Keratinocyte (primary cell): ENCODE results near the gene MFN2. TPM values are rescaled to one million over a fixed set of nuclear protein-coding genes. Genes with fewer than 3 reads are reported as not detected.

Source experiments
- DNase-seq: peaks from one replicate; pipeline ENCODE4 v3.0.0-alpha.2; 2011; ENCODE audit warnings: low read depth, missing footprints, low spot score
- FAIRE-seq: peaks from 2 replicates; lab custom pipeline; 2011; peaks lifted over from hg19 to GRCh38; lab: Jason Lieb, UNC
- H2AFZ ChIP-seq: 2 replicates; pipeline ENCODE4 v1.6.0; 2012; ENCODE audit warnings: low read length, control low read depth, inconsistent platforms; ENCODE audit not compliant: control insufficient read depth
- H3K27ac ChIP-seq: 2 replicates; pipeline ENCODE4 v1.5.1; 2011; ENCODE audit warnings: low read length; ENCODE audit not compliant: control insufficient read depth, insufficient read depth
- H3K27me3 ChIP-seq: 3 replicates; pipeline ENCODE4 v1.6.0; 2011; ENCODE audit warnings: low read length; ENCODE audit not compliant: control insufficient read depth, insufficient read depth; ENCODE audit errors: extremely low read depth
- H3K36me3 ChIP-seq, 2 experiments: 2 replicates in 1 of 2; 3 replicates in 1 of 2; pipeline ENCODE4 v1.5.1; 2011; ENCODE audit warnings: low read length in 2 of 2, mild to moderate bottlenecking in 1 of 2; ENCODE audit not compliant: control insufficient read depth in 2 of 2, insufficient read depth in 2 of 2; ENCODE audit errors: extremely low read depth in 1 of 2
- H3K4me1 ChIP-seq: 3 replicates; pipeline ENCODE4 v1.5.1; 2011; ENCODE audit warnings: low read length; ENCODE audit not compliant: control insufficient read depth, insufficient read depth; ENCODE audit errors: extremely low read depth
- H3K4me2 ChIP-seq: 3 replicates; pipeline ENCODE4 v1.6.0; 2011; ENCODE audit warnings: low read depth, low read length; ENCODE audit not compliant: control insufficient read depth, insufficient read depth; ENCODE audit errors: extremely low read depth
- H3K4me3 ChIP-seq, 3 experiments: fragments of 200-600 bp in 1 of 3; sonication (generic) in 1 of 3; 2 replicates in 2 of 3; 3 replicates in 1 of 3; pipeline ENCODE4 v1.5.1; 2011 to 2016; ENCODE audit warnings: low read length in 3 of 3, mild to moderate bottlenecking in 3 of 3, control low read depth in 2 of 3, inconsistent platforms in 1 of 3, low read depth in 1 of 3, mixed read lengths in 1 of 3, mixed run types in 1 of 3, moderate library complexity in 1 of 3; ENCODE audit not compliant: control insufficient read depth in 2 of 3, insufficient read depth in 2 of 3; ENCODE audit errors: extremely low read depth in 1 of 3
- H3K79me2 ChIP-seq: 2 replicates; pipeline ENCODE4 v1.6.0; 2012; ENCODE audit warnings: low read length; ENCODE audit not compliant: control insufficient read depth, insufficient read depth
- H3K9ac ChIP-seq: 3 replicates; pipeline ENCODE4 v1.6.0; 2011; ENCODE audit warnings: low read length; ENCODE audit not compliant: control insufficient read depth, insufficient read depth; ENCODE audit errors: extremely low read depth
- H3K9me1 ChIP-seq: 3 replicates; pipeline ENCODE4 v1.6.0; 2011; ENCODE audit warnings: low read length; ENCODE audit not compliant: control insufficient read depth, insufficient read depth; ENCODE audit errors: extremely low read depth
- H3K9me3 ChIP-seq: 2 replicates; pipeline ENCODE4 v1.5.1; 2012; ENCODE audit warnings: low read depth, low read length; ENCODE audit not compliant: control insufficient read depth
- H4K20me1 ChIP-seq: 3 replicates; pipeline ENCODE4 v1.6.0; 2011; ENCODE audit warnings: low read length; ENCODE audit not compliant: control insufficient read depth, insufficient read depth; ENCODE audit errors: extremely low read depth
- EZH2 ChIP-seq: IDR thresholded peaks from one replicate; pipeline ENCODE4 v1.6.1; 2012; ENCODE audit warnings: inconsistent platforms, mild to moderate bottlenecking, low read length, moderate library complexity
- dilution Hi-C: fragments of 300-500 bp; cut with MboI; formaldehyde crosslinking; loops from one replicate; pipeline ENCODE4 v1.7.0; 2020; ENCODE audit warnings: low sequenced_read_pairs; ENCODE audit not compliant: extremely low pct_ligation_motif_present
- polyA plus RNA-seq, 5 experiments: library from polyadenylated mRNA; depleted of rRNA in 3 of 5; stranded (reverse) in 3 of 5; stranded (forward) in 1 of 5; unstranded in 1 of 5; fragments of >200 nt; gene quantifications; 1 replicate in 1 of 5; 2 replicates in 3 of 5; 3 replicates in 1 of 5; pipeline versions ENCODE4 v1.2.1 to v1.2.3, GENCODE V29; 2011 to 2012; ENCODE audit warnings: missing spikeins in 2 of 5, low read depth in 1 of 5, low replicate concordance in 1 of 5
- TF ChIP-seq, protein P1 (sequence below), 3 experiments: IDR thresholded peaks in 1 of 3; conservative IDR thresholded peaks in 1 of 3; optimal IDR thresholded peaks in 1 of 3; 2 replicates in 2 of 3; 3 replicates in 1 of 3; pipeline versions ENCODE3 to v1.5.1; 2011; ENCODE audit warnings: low read length in 3 of 3, mild to moderate bottlenecking in 3 of 3, moderate library complexity in 2 of 3, control low read depth in 1 of 3, inconsistent platforms in 1 of 3; ENCODE audit not compliant: insufficient read depth in 2 of 3; ENCODE audit errors: extremely low read depth in 1 of 3

Gene MFN2
- polyA plus RNA-seq, 1 donor (not counting 4 experiments of a cell fraction or from before 2014, with no cell fraction given): 102 TPM

- Histone ChIP-seq H3K4me3 (no peak overlapping the region), H3K27me3 (peaks cover under 1% of the 10 kb centered on the region), H3K4me1 (peaks cover 14% of the 10 kb centered on the region), H2AFZ (no peak overlapping the region), H3K9ac (no peak overlapping the region), H3K4me2 (no peak overlapping the region), H4K20me1 (no peaks in the 10 kb centered on the region), H3K36me3 (no peaks in the 10 kb centered on the region), H3K27ac (no peak overlapping the region), H3K79me2 (no peaks in the 10 kb centered on the region), H3K9me3 (no peaks in the 10 kb centered on the region), H3K9me1 (peaks cover 3% of the 10 kb centered on the region)
- dilution Hi-C loops: no loop called here
- no peak for TF ChIP-seq EZH2
- TF ChIP-seq, protein P1, sequence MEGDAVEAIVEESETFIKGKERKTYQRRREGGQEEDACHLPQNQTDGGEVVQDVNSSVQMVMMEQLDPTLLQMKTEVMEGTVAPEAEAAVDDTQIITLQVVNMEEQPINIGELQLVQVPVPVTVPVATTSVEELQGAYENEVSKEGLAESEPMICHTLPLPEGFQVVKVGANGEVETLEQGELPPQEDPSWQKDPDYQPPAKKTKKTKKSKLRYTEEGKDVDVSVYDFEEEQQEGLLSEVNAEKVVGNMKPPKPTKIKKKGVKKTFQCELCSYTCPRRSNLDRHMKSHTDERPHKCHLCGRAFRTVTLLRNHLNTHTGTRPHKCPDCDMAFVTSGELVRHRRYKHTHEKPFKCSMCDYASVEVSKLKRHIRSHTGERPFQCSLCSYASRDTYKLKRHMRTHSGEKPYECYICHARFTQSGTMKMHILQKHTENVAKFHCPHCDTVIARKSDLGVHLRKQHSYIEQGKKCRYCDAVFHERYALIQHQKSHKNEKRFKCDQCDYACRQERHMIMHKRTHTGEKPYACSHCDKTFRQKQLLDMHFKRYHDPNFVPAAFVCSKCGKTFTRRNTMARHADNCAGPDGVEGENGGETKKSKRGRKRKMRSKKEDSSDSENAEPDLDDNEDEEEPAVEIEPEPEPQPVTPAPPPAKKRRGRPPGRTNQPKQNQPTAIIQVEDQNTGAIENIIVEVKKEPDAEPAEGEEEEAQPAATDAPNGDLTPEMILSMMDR (optimal IDR thresholded peaks at IDR 0.05 in 1 of 3, IDR thresholded peaks at IDR 0.05 in 1 of 3, conservative IDR thresholded peaks at IDR 0.05 in 1 of 3; ENCODE audit: extremely low read depth in 1 of 3, insufficient read depth in 2 of 3, low read length in 3 of 3): no peak
- FAIRE-seq (no peak), DNase-seq (no peak)
Measured at GRCh38 chr1:12051361-12051760, 71.1 kb downstream of the MFN2 start.

DNA sequence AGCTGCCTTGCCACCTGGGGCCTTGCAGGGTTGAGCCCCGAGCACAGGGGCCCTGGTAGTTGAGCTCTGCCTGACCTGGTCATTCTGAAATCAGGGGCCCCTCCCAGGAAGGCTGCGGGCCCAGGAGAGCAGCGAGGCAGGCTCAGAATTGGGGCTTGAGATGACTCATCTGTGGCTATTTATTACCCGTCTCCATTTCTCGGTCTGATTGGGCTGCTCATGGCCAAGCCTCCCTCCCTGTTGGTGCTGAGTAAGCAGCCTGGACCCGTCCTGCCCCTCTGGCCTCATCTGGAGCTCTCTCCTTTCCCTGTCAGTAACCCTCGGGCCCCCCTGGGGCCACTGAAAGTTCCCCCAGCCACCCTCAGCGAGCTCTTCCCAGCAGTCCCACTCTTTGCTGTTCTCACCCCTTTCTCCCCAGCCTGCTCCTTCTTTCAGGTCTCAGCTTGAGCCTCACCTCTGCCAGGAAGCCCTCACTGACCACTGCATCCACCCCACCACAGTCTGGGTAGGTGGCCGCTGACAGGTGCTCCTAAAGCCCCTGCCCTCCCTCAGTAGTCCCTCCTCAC is 71.8 kb downstream of the MFN2 start:
- no peaks in the 10 kb centered on the region for H3K27me3 ChIP-seq
- no peaks in the 10 kb centered on the region for H3K36me3 ChIP-seq
- no peaks in the 10 kb centered on the region for H3K9me3 ChIP-seq
- DNase-seq: peak; percentile 35
- TF ChIP-seq, protein P1 (optimal IDR thresholded peaks at IDR 0.05 in 1 of 3, IDR thresholded peaks at IDR 0.05 in 1 of 3, conservative IDR thresholded peaks at IDR 0.05 in 1 of 3; ENCODE audit: extremely low read depth in 1 of 3, insufficient read depth in 2 of 3, low read length in 3 of 3): no peak
- no peak for TF ChIP-seq EZH2
- H3K4me2 ChIP-seq: peak overlapping the region; percentile 39
- peak; percentile 91 for FAIRE-seq
- H2AFZ ChIP-seq: peak overlapping the region; percentile 66
- peak overlapping the region; percentile 18 for H3K9ac ChIP-seq
- H4K20me1 ChIP-seq: no peaks in the 10 kb centered on the region
- peaks cover 3% of the 10 kb centered on the region for H3K9me1 ChIP-seq
- H3K4me1 ChIP-seq: peaks cover 20% of the 10 kb centered on the region
- no peaks in the 10 kb centered on the region for H3K79me2 ChIP-seq
- no peak overlapping the region for H3K4me3 ChIP-seq
- dilution Hi-C loops: no loop called here
- peak overlapping the region; percentile 20 for H3K27ac ChIP-seq
